ENCODE data around the gene EDAR.

GRCh38 chr2:108858894-108859293 is 130.1 kb downstream of the EDAR start:
- TF ChIP-seq CBX5 (IDR thresholded peaks at IDR 0.05; ENCODE audit: low read depth) = no peak
- TF ChIP-seq ZNF217 (IDR thresholded peaks at IDR 0.05) = no peak
- no peak for TF ChIP-seq CTCF (IDR thresholded peaks at IDR 0.05 in 2 of 3, conservative IDR thresholded peaks at IDR 0.05 in 1 of 3; ENCODE audit: control insufficient read depth in 2 of 3, extremely low read depth in 1 of 3, insufficient read depth in 1 of 3, low read depth in 3 of 3, low read length in 3 of 3)
- TF ChIP-seq, protein P1, sequence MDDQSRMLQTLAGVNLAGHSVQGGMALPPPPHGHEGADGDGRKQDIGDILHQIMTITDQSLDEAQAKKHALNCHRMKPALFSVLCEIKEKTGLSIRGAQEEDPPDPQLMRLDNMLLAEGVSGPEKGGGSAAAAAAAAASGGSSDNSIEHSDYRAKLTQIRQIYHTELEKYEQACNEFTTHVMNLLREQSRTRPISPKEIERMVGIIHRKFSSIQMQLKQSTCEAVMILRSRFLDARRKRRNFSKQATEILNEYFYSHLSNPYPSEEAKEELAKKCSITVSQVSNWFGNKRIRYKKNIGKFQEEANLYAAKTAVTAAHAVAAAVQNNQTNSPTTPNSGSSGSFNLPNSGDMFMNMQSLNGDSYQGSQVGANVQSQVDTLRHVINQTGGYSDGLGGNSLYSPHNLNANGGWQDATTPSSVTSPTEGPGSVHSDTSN (IDR thresholded peaks at IDR 0.05; ENCODE audit: insufficient replicate concordance, low read depth, low read length) = no peak
